Endothelial cell of umbilical vein (primary cell): ENCODE data around the gene FUT3. TPM values are rescaled to one million over a fixed set of nuclear protein-coding genes. Genes with fewer than 3 reads are reported as not detected.

Source experiments
- BruUV-seq: library from RNA; stranded (reverse); fragments of 400-500 nt; replicated peaks from 2 replicates; lab custom pipeline; 2021; lab: Mats Ljungman, UMichigan
- CTCF ChIA-PET: fragments of 300-600, 350-600 bp; sonication (Branson Sonifier 250); formaldehyde crosslinking; loops from one replicate; lab custom pipeline; 2021; ENCODE audit warnings: antibody characterized with exemption, inconsistent platforms; lab: Charles Lee
- POLR2A ChIA-PET: fragments of 300-600, 350-600 bp; sonication (Branson Sonifier 250); formaldehyde crosslinking; loops from one replicate; lab custom pipeline; 2021; ENCODE audit warnings: antibody characterized with exemption, inconsistent platforms; lab: Charles Lee
- DNase-seq: peaks from one replicate; pipeline ENCODE4 v3.0.0-alpha.2; 2011; ENCODE audit warnings: low read depth, low spot score
- FAIRE-seq: peaks from 2 replicates; lab custom pipeline; 2011; peaks lifted over from hg19 to GRCh38; lab: Jason Lieb, UNC
- H2AFZ ChIP-seq: 2 replicates; pipeline ENCODE4 v1.6.0; 2012; ENCODE audit warnings: low read depth, low read length, control low read depth, inconsistent platforms
- H3K27ac ChIP-seq: 2 replicates; pipeline ENCODE4 v1.5.1; 2011; ENCODE audit warnings: low read depth, mild to moderate bottlenecking, control low read depth, low read length, moderate library complexity; ENCODE audit not compliant: insufficient read depth
- H3K27me3 ChIP-seq, 2 experiments: 2 replicates each; pipeline versions ENCODE4 v1.6.0 to v1.6.1; 2011; ENCODE audit warnings: low read length in 2 of 2, mixed read lengths in 1 of 2; ENCODE audit not compliant: control insufficient read depth in 2 of 2, insufficient read depth in 2 of 2
- H3K36me3 ChIP-seq, 2 experiments: 2 replicates in 1 of 2; 3 replicates in 1 of 2; pipeline ENCODE4 v1.5.1; 2011; ENCODE audit warnings: low read length in 2 of 2, mild to moderate bottlenecking in 1 of 2, moderate library complexity in 1 of 2; ENCODE audit not compliant: control insufficient read depth in 2 of 2, insufficient read depth in 2 of 2; ENCODE audit errors: extremely low read depth in 1 of 2
- H3K4me1 ChIP-seq: 3 replicates; pipeline ENCODE4 v1.5.1; 2011; ENCODE audit warnings: mild to moderate bottlenecking, low read length; ENCODE audit not compliant: control insufficient read depth, insufficient read depth; ENCODE audit errors: extremely low read depth
- H3K4me2 ChIP-seq: 2 replicates; pipeline ENCODE4 v1.6.1; 2011; ENCODE audit warnings: low read length, control low read depth, mixed read lengths; ENCODE audit not compliant: insufficient read depth
- H3K4me3 ChIP-seq, 3 experiments: fragments of 200-600 bp in 1 of 3; sonication (generic), shearing (Covaris generic) in 1 of 3; replicated peaks in 1 of 3; 2 replicates each; pipeline ENCODE4 v1.5.1; 2011 to 2016; ENCODE audit warnings: control low read depth in 3 of 3, low read length in 3 of 3, mild to moderate bottlenecking in 2 of 3, inconsistent platforms in 1 of 3, low read depth in 1 of 3, moderate library complexity in 1 of 3; ENCODE audit not compliant: insufficient read depth in 1 of 3
- H3K79me2 ChIP-seq: 2 replicates; pipeline ENCODE4 v1.6.0; 2012; ENCODE audit warnings: low read length, inconsistent platforms; ENCODE audit not compliant: control insufficient read depth, insufficient read depth
- H3K9ac ChIP-seq: replicated peaks from 2 replicates; pipeline ENCODE3; 2011; ENCODE audit warnings: low read length, control low read depth; ENCODE audit not compliant: insufficient read depth; ENCODE audit errors: extremely low read depth
- H3K9me1 ChIP-seq: replicated peaks from 3 replicates; pipeline ENCODE4 v1.6.0; 2011; ENCODE audit warnings: mild to moderate bottlenecking, low read length; ENCODE audit not compliant: control insufficient read depth, insufficient read depth; ENCODE audit errors: extremely low read depth
- H3K9me3 ChIP-seq: replicated peaks from 2 replicates; pipeline ENCODE4 v1.5.1; 2012; ENCODE audit warnings: low read length, inconsistent platforms; ENCODE audit not compliant: control insufficient read depth, insufficient read depth
- H4K20me1 ChIP-seq: replicated peaks from 2 replicates; pipeline ENCODE3; 2011; ENCODE audit warnings: mild to moderate bottlenecking, low read length; ENCODE audit not compliant: control insufficient read depth, insufficient read depth; ENCODE audit errors: extremely low read depth
- CTCF ChIP-seq, 2 donors: IDR thresholded peaks; 1 replicate in 1 of 2; 2 replicates in 1 of 2; pipeline ENCODE4 v1.5.1; 2011; ENCODE audit warnings: low read length in 2 of 2, mild to moderate bottlenecking in 2 of 2, moderate library complexity in 2 of 2, control low read depth in 1 of 2, inconsistent platforms in 1 of 2, low read depth in 1 of 2; ENCODE audit not compliant: insufficient read depth in 1 of 2; ENCODE audit errors: extremely low read depth in 1 of 2
- EZH2 ChIP-seq: IDR thresholded peaks from 2 replicates; pipeline ENCODE4 v1.6.1; 2012; ENCODE audit warnings: borderline replicate concordance, low read depth, mild to moderate bottlenecking, moderate library complexity, low read length, inconsistent platforms; ENCODE audit not compliant: severe bottlenecking
- FOS ChIP-seq: IDR thresholded peaks from 2 replicates; pipeline ENCODE4 v1.6.1; 2011; ENCODE audit warnings: mild to moderate bottlenecking, low read length, moderate library complexity, borderline replicate concordance; ENCODE audit not compliant: insufficient read depth
- GATA2 ChIP-seq: IDR thresholded peaks from 2 replicates; pipeline ENCODE4 v1.7.0; 2011; ENCODE audit warnings: low read depth, mild to moderate bottlenecking, moderate library complexity, mixed read lengths, low read length; ENCODE audit not compliant: insufficient read length, insufficient read depth
- JUN ChIP-seq: IDR thresholded peaks from 2 replicates; pipeline ENCODE4 v1.6.1; 2011; ENCODE audit warnings: borderline replicate concordance, low read depth; ENCODE audit not compliant: insufficient read length, insufficient read depth
- POLR2A ChIP-seq: IDR thresholded peaks from 2 replicates; pipeline ENCODE4 v1.6.1; 2012; ENCODE audit warnings: low read depth, mild to moderate bottlenecking, control low read depth, low read length
- POLR2AphosphoS5 ChIP-seq: IDR thresholded peaks from 2 replicates; pipeline ENCODE4 v1.6.1; 2012; ENCODE audit warnings: low read depth, mild to moderate bottlenecking, control low read depth, low read length, moderate library complexity; ENCODE audit not compliant: insufficient read depth
- dilution Hi-C: fragments of 300-500 bp; cut with MboI; formaldehyde crosslinking; loops from one replicate; pipeline ENCODE4 v1.15.0; 2019; ENCODE audit warnings: low sequenced_read_pairs; ENCODE audit not compliant: extremely low pct_ligation_motif_present
- intact Hi-C: fragments of 100-400 bp; cut with micrococcal nuclease; formaldehyde crosslinking; loops from one replicate; pipeline ENCODE4 v1.10.0; 2022
- polyA plus RNA-seq, 4 experiments: library from polyadenylated mRNA; depleted of rRNA in 3 of 4; stranded (reverse) in 3 of 4; unstranded in 1 of 4; fragments of >200 nt; gene quantifications; 2 replicates each; pipeline versions ENCODE4 v1.2.1 to v1.2.3, GENCODE V29; 2011 to 2012; ENCODE audit warnings: missing spikeins in 1 of 4
- total RNA-seq: library from RNA; stranded (reverse); gene quantifications from 2 replicates; pipeline ENCODE4 v1.2.3, GENCODE V29; 2021
- TF ChIP-seq, protein P1 (sequence below): IDR thresholded peaks from 2 replicates; pipeline ENCODE4 v1.6.1; 2011; ENCODE audit not compliant: insufficient read depth, insufficient read length

FUT3 gene
- total and polyA plus RNA-seq, 2 donors (not counting 3 experiments of a cell fraction or from before 2014, with no cell fraction given): not detected

GRCh38 chr19:5863030-5863665 lies 11.9 kb upstream of the FUT3 start:
- dilution Hi-C loops (no loop called here), intact Hi-C loops (no loop called here)
- Histone ChIP-seq H3K4me2 (no peak overlapping the region), H3K9ac (no peak overlapping the region), H2AFZ (no peak overlapping the region), H4K20me1 (no peaks in the 10 kb centered on the region), H3K9me1 (no peaks in the 10 kb centered on the region), H3K9me3 (no peaks in the 10 kb centered on the region), H3K36me3 (no peaks in the 10 kb centered on the region), H3K4me1 (no peaks in the 10 kb centered on the region), H3K79me2 (no peaks in the 10 kb centered on the region), H3K4me3 (no peak overlapping the region), H3K27me3 (no peaks in the 10 kb centered on the region), H3K27ac (no peak overlapping the region)
- DNase-seq: no peak
- POLR2A ChIA-PET: no interaction called here
- BruUV-seq: no TSS peak
- no peak for FAIRE-seq
- CTCF ChIA-PET: no interaction called here
- TF ChIP-seq POLR2A: no peak
- TF ChIP-seq FOS: no peak
- no peak for TF ChIP-seq JUN
- TF ChIP-seq POLR2AphosphoS5: no peak
- TF ChIP-seq EZH2: no peak
- TF ChIP-seq CTCF (IDR thresholded peaks at IDR 0.05; ENCODE audit: extremely low read depth in 1 of 2, insufficient read depth in 1 of 2, low read depth in 1 of 2, low read length in 2 of 2): no peak
- no peak for TF ChIP-seq GATA2
- TF ChIP-seq, protein P1, sequence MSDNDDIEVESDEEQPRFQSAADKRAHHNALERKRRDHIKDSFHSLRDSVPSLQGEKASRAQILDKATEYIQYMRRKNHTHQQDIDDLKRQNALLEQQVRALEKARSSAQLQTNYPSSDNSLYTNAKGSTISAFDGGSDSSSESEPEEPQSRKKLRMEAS: no peak
